Spleen (tissue), 11 donors: ENCODE measurements around the gene XPO6. TPM values are rescaled to one million over a fixed set of nuclear protein-coding genes. Genes with fewer than 3 reads are reported as not detected.

ENCODE experiments used
- DNase-seq: peaks from one replicate; pipeline ENCODE4 v3.0.0-alpha.2; 2020
- H3K27ac ChIP-seq, 8 donors: fragments of 200-600 bp; sonication (generic) in 7 of 8; 1 replicate in 4 of 8; 2 replicates in 4 of 8; pipeline versions ENCODE4 v1.5.0 to v1.8.0; 2016 to 2021; ENCODE audit warnings: inconsistent platforms in 4 of 8, mild to moderate bottlenecking in 4 of 8, moderate library complexity in 1 of 8
- H3K27me3 ChIP-seq, 7 donors: fragments of 200-600 bp; sonication (generic) in 6 of 7; replicated peaks in 1 of 7; 1 replicate in 4 of 7; 2 replicates in 3 of 7; pipeline versions ENCODE4 v1.5.0 to v1.8.0; 2016 to 2021; ENCODE audit warnings: inconsistent platforms in 3 of 7, mild to moderate bottlenecking in 1 of 7
- H3K36me3 ChIP-seq, 6 donors: fragments of 200-600 bp; sonication (generic) in 5 of 6; 1 replicate in 4 of 6; 2 replicates in 2 of 6; pipeline versions ENCODE4 v1.5.0 to v1.8.0; 2016 to 2021; ENCODE audit warnings: inconsistent platforms in 2 of 6
- H3K4me1 ChIP-seq, 6 donors: fragments of 200-600 bp; sonication (generic) in 5 of 6; 1 replicate in 3 of 6; 2 replicates in 3 of 6; pipeline versions ENCODE4 v1.5.0 to v1.8.0; 2016 to 2021; ENCODE audit warnings: inconsistent platforms in 3 of 6
- H3K4me3 ChIP-seq, 8 donors: fragments of 200-600 bp; sonication (generic) in 7 of 8; 1 replicate in 4 of 8; 2 replicates in 4 of 8; pipeline versions ENCODE4 v1.5.0 to v1.8.0; 2016 to 2021; ENCODE audit warnings: inconsistent platforms in 4 of 8, mild to moderate bottlenecking in 4 of 8, moderate library complexity in 2 of 8
- H3K9me3 ChIP-seq, 8 donors: fragments of 200-600 bp; sonication (generic) in 7 of 8; 1 replicate in 4 of 8; 2 replicates in 4 of 8; pipeline versions ENCODE4 v1.5.0 to v1.8.0; 2016 to 2021; ENCODE audit warnings: inconsistent platforms in 4 of 8
- CTCF ChIP-seq, 11 experiments: fragments of 200-600 bp in 7 of 11; fragments of 450-650 bp in 4 of 11; sonication (generic) in 4 of 11; IDR thresholded peaks in 8 of 11; conservative IDR thresholded peaks in 3 of 11; 1 replicate in 7 of 11; 2 replicates in 4 of 11; pipeline versions ENCODE4 v1.4.0 to v1.8.0; 2016 to 2021; ENCODE audit warnings: antibody characterized with exemption in 11 of 11, inconsistent platforms in 4 of 11, mild to moderate bottlenecking in 1 of 11
- POLR2A ChIP-seq, 3 donors: fragments of 450-650 bp; IDR thresholded peaks; one replicate each; pipeline ENCODE4 v1.5.1; 2017; ENCODE audit warnings: antibody characterized with exemption in 3 of 3, mild to moderate bottlenecking in 1 of 3
- POLR2AphosphoS5 ChIP-seq, 3 donors: sonication (generic); formaldehyde crosslinking; IDR thresholded peaks; one replicate each; pipeline ENCODE4 v1.5.1; 2017; ENCODE audit warnings: antibody characterized with exemption in 3 of 3
- WGBS, 5 donors: extraction: QIAGEN DNeasy Blood & Tissue Kit in 3 of 5; methylation state at CpG; one replicate each; pipeline versions ENCODE4 v1.1.5 to v1.1.7; 2013 to 2018; 5-methylcytosine and 5-hydroxymethylcytosine counted together
- intact Hi-C: fragments of 100-400 bp; cut with DNase I; formaldehyde crosslinking; loops from one replicate; pipeline ENCODE4 v1.15.0; 2023; ENCODE audit warnings: low total_unique reads
- polyA plus RNA-seq, 3 donors: library from polyadenylated mRNA; stranded (reverse); fragments of 200-250 nt; gene quantifications; one replicate each; pipeline ENCODE4 v1.2.1, GENCODE V29; 2013
- total RNA-seq, 7 donors: library from RNA; depleted of rRNA in 3 of 7; stranded (reverse); fragments of >200 nt in 3 of 7; fragmentation: NEBNext Ultra II Directional in 4 of 7; extraction: Animal tissue kit (Norgen Biotek cat#: 25700) in 4 of 7; gene quantifications; one replicate each; pipeline versions ENCODE4 v1.1.0 to v1.2.1, GENCODE V29; 2016 to 2021
- donor health status: healthy with polysubstance abuse.
- donor health status: DM: no; HTN: no; CAD: no; lungs with moderate emphysema.
- donor health status: DM: no; HTN: no; CAD: no.
- donor health status: Bipolar disorder and iron deficiency.
- donor health status: healthy.
- donor health status: DM: no; HTN: no; CAD: no.
- donor health status: DM: yes; HTN: yes; CAD: no.

Gene XPO6
- total and polyA plus RNA-seq, 10 donors, result 96.9 to 517 (median 302) TPM

GRCh38 chr16:28064150-28064549 is 147.6 kb downstream of the XPO6 start:
- H3K27ac ChIP-seq, result no peak overlapping the region
- no peaks in the 10 kb centered on the region for H3K9me3 ChIP-seq
- peaks cover 0 to 74% (median 31%) of the 10 kb centered on the region in 7 donors for H3K27me3 ChIP-seq
- 44 to 56% (median 51%) methylated on average over 2 to 3 of the region's 3 CpGs for WGBS, 5 donors
- H3K36me3 ChIP-seq, result no peaks in the 10 kb centered on the region
- TF ChIP-seq POLR2AphosphoS5 (IDR thresholded peaks at IDR 0.05) (no peak), POLR2A (IDR thresholded peaks at IDR 0.05) (no peak)
- H3K4me1 ChIP-seq, result peaks cover 0 to 19% (median 13%) of the 10 kb centered on the region in 6 donors
- DNase-seq, result no peak
- H3K4me3 ChIP-seq, result no peak overlapping the region
- intact Hi-C loops, result no loop called here

GRCh38 chr16:28063591-28064061 is 148.1 kb downstream of the XPO6 start, which contains the start of gene GSG1L:
TSS of gene GSG1L (minus strand) at chr16:28063714. CDS start at chr16:28063424, 290 bp downstream.
- peak; percentile 59 for DNase-seq
- Histone ChIP-seq H3K27me3 (peaks cover 0 to 80% (median 31%) of the 10 kb centered on the region in 7 donors), H3K36me3 (no peaks in the 10 kb centered on the region), H3K27ac (no peak within 1 kb of the TSS), H3K4me3 (peak within 1 kb of the TSS in 7 of 8 donors; percentile 3 to 61 (median 16)), H3K4me1 (peaks cover 0 to 19% (median 13%) of the 10 kb centered on the region in 6 donors), H3K9me3 (no peaks in the 10 kb centered on the region)
- peak in 1 of 11 experiments; percentile 21 for TF ChIP-seq CTCF (IDR thresholded peaks at IDR 0.05 in 8 of 11, conservative IDR thresholded peaks at IDR 0.05 in 3 of 11)
- no peak for TF ChIP-seq POLR2AphosphoS5 (IDR thresholded peaks at IDR 0.05)
- intact Hi-C loops, result no loop called here
- WGBS, 5 donors, result 0 to 11% (median 2%) methylated on average over 3 to 54 of the region's 54 CpGs

- peak; percentile 52 for DNase-seq
- intact Hi-C loops, result no loop called here
- H3K9me3 ChIP-seq, result no peaks in the 10 kb centered on the region
- no peak overlapping the region for H3K27ac ChIP-seq
- 0 to 2% (median 1%) methylated on average over 26 to 99 of the region's 99 CpGs for WGBS, 5 donors
- H3K36me3 ChIP-seq, result no peaks in the 10 kb centered on the region
- H3K4me3 ChIP-seq, result peak overlapping the region in 7 of 8 donors; percentile 3 to 61 (median 16)
- H3K27me3 ChIP-seq, result peaks cover 0 to 85% (median 31%) of the 10 kb centered on the region in 7 donors
- TF ChIP-seq CTCF (IDR thresholded peaks at IDR 0.05 in 8 of 11, conservative IDR thresholded peaks at IDR 0.05 in 3 of 11) (no peak), POLR2AphosphoS5 (IDR thresholded peaks at IDR 0.05) (no peak)
- H3K4me1 ChIP-seq, result peaks cover 0 to 19% (median 13%) of the 10 kb centered on the region in 6 donors
These were observed 148.8 kb downstream of the XPO6 start for GRCh38 chr16:28062847-28063521.

GRCh38 chr16:28062261-28062846 is 149.4 kb downstream of the XPO6 start:
- peaks cover 0 to 19% (median 13%) of the 10 kb centered on the region in 6 donors for H3K4me1 ChIP-seq
- no peaks in the 10 kb centered on the region for H3K9me3 ChIP-seq
- H3K27ac ChIP-seq, result no peak overlapping the region
- 0 to 16% (median 7%) methylated on average over 2 to 39 of the region's 39 CpGs for WGBS, 5 donors
- H3K36me3 ChIP-seq, result no peaks in the 10 kb centered on the region
- H3K27me3 ChIP-seq, result peaks cover 0 to 92% (median 31%) of the 10 kb centered on the region in 7 donors
- peak overlapping the region in 7 of 8 donors; percentile 3 to 61 (median 16) for H3K4me3 ChIP-seq
- intact Hi-C loops, result no loop called here
- TF ChIP-seq POLR2A (IDR thresholded peaks at IDR 0.05) (no peak), CTCF (IDR thresholded peaks at IDR 0.05 in 8 of 11, conservative IDR thresholded peaks at IDR 0.05 in 3 of 11) (no peak), POLR2AphosphoS5 (IDR thresholded peaks at IDR 0.05) (no peak)
- DNase-seq, result peak; percentile 50
